ENCODE measurements around the gene SRP14.
"Not testable (repeated sequence)": the region's sequence is repeated elsewhere in the genome, so short reads cannot be mapped to it uniquely, and the experiment has no call there.

SRP14 gene

GRCh38 chr15:40038638-40039543, at the start of gene SRP14:
Gene SRP14, minus strand, starts transcription at chr15:40039181. Its CDS starts 65 bp downstream, at chr15:40039116.
- peak; percentile 97 for DNase-seq (ENCODE audit: low read depth, low spot score)

- no peak for DNase-seq (ENCODE audit: low read depth, low spot score)
Measured at GRCh38 chr15:40087991-40088928, 49.3 kb upstream of the SRP14 start.

- no peak for DNase-seq (ENCODE audit: low read depth, low spot score)
Measured at GRCh38 chr15:40087068-40087810, 48.3 kb upstream of the SRP14 start.

GRCh38 chr15:40085266-40085665, 46.3 kb upstream of the SRP14 start:
- DNase-seq (ENCODE audit: low read depth, low spot score): no peak

- no peak for DNase-seq (ENCODE audit: low read depth, low spot score)
Measured at GRCh38 chr15:40084650-40085049, 45.7 kb upstream of the SRP14 start.

DNA sequence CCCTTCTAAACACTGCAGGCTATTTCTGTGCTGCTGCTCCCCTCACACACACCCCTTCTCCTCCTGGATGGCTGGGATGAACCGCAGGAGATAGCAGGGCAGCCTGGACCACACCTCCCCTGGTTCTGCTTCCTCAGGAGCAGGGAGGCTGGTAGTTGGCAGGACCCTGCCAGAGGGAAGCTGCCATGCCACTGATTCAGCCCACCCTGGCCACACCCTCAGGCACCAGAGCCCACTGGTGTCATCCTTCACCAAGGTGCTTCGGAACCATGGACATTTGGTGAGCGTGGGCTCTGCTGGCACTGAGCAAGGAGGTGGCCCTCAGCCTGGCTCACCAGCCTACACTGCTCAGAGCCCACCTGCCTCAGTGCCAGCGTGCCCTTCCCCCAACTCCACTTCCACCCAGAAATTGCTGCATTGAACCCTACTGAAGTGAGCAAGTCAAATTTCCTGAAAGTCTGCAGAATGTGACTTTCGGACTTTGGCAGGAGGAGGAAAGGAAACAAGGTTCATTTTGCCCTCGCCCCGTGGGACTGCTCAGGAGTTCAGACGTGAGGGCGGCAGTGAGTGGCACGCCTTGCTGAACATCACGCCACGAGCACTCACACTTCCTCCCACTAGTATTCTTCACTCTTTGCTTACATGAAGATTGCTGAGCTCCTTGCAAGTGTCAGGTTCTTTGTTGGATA, 43.4 kb upstream of the SRP14 start:
- DNase-seq (ENCODE audit: low read depth, low spot score): no peak

- peak; percentile 85 for DNase-seq (ENCODE audit: low read depth, low spot score)
Measured at GRCh38 chr15:40081691-40082194, 42.8 kb upstream of the SRP14 start.

- DNase-seq (ENCODE audit: low read depth, low spot score): no peak
Measured at GRCh38 chr15:40080847-40081246, 41.9 kb upstream of the SRP14 start.

- DNase-seq (ENCODE audit: low read depth, low spot score): no peak
Measured at GRCh38 chr15:40080104-40080503, 41.1 kb upstream of the SRP14 start.

DNA sequence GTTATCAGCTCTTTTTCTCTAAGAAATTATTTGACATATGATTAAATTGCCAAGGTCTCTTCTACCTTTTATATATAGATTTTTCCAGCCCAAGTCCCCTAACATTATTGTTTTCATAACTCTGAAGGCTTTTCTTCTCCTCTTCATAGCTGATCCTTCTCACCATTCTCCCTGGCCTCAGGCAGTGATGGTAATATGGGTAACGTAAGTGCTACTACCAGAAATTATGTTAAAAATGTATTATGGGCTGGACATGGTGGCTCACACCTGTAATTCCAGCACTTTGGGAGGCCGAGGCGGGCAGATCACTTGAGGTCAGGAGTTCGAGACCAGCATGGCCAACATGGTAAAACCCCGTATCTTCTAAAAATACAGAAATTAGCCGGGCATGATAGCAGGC, 40.5 kb upstream of the SRP14 start:
- no peak for DNase-seq (ENCODE audit: low read depth, low spot score)

- DNase-seq (ENCODE audit: low read depth, low spot score): no peak
Measured at GRCh38 chr15:40075298-40076044, 36.5 kb upstream of the SRP14 start.

DNA sequence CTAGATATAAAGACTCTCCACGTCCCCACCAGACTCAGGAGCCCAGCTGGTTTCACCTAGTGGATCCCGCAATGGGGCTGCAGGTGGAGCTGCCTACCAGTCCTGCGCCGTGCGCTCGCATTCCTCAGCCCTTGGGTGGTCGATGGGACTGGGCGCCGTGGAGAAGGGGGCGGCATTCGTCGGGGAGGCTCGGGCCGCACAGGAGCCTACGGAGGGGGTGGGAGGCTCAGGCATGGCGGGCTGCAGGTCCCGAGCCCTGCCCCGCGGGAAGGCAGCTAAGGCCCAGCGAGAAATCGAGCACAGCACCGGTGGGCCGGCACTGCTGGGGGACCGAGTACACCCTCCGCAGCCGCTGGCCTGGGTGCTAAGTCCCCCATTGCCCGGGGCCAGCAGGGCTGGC, 35.7 kb upstream of the SRP14 start:
- not testable (repeated sequence) for DNase-seq (ENCODE audit: low read depth, low spot score)

- DNase-seq (ENCODE audit: low read depth, low spot score): not testable (repeated sequence)
Measured at GRCh38 chr15:40073716-40074490, 34.9 kb upstream of the SRP14 start.

GRCh38 chr15:40072216-40072990, 33.4 kb upstream of the SRP14 start:
- no peak for DNase-seq (ENCODE audit: low read depth, low spot score)

DNA sequence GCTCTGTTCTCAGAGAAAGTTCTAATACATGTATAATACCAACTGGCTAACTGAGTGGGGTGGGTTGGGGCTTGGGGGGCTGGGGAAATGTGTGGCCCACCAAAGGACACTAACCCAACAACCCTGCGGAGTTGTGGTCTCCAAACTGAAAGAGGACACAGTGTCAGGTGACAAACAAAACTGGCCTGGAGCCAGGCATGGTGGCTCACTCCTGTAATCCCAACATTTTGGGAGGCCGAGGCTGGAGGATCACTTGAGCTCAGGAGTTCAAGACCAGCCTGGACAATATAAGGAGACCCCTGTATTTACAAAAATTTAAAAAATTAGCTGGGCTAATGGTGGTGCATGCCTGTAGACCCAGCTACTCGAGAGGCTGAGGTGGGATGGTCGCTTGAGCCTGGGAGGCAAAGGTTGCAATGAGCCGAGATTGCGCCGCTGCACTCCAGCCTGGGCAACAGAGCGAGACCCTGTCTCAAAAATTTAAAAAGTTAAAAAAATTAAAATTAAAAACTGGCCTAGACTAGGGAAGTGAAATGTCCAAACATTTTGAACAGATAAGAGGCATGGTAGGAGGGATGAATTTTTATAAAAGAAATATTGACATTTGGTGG, 31.7 kb upstream of the SRP14 start:
- DNase-seq (ENCODE audit: low read depth, low spot score): no peak

DNA sequence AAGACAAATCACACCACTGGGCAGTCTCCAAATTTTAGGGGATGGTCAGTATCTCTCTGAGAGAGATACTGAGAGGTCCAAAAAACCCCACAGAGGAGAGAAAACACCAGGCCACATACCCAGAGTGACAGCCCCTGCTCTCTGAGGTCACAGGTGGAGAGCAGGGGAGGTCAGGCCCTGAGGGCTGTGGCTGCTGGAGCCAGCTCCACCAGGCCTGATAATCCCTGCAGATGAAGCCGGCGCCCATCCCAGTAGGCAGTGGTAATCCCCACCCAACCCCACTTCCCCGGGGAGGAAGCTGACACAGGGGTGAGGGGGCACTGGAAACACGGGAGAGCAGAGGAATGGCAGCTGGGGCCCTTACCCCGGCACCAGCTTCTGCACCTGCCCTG, 31.2 kb upstream of the SRP14 start:
- no peak for DNase-seq (ENCODE audit: low read depth, low spot score)

GRCh38 chr15:40069178-40070165, 30.5 kb upstream of the SRP14 start:
- DNase-seq (ENCODE audit: low read depth, low spot score): peak; percentile 95
